Right lobe of liver (tissue), 6 donors: ENCODE results near the gene TIMM10B. TPM values are rescaled to one million over a fixed set of nuclear protein-coding genes. Genes with fewer than 3 reads are reported as not detected.

ENCODE experiments used
- ATAC-seq, 4 donors: fragments of 200-7000 bp; cut with Tn5 transposase; one replicate each; pipeline ENCODE4 v1.9.1; 2020; ENCODE audit warnings: mild to moderate bottlenecking in 4 of 4, moderate library complexity in 4 of 4
- DNase-seq, 3 donors: peaks; one replicate each; pipeline ENCODE4 v3.0.0-alpha.2; 2020
- H3K27ac ChIP-seq, 3 donors: fragments of 200-600 bp; one replicate each; pipeline ENCODE4 v1.8.0; 2022
- H3K27me3 ChIP-seq, 2 donors: fragments of 200-600 bp; one replicate each; pipeline ENCODE4 v1.8.0; 2022
- H3K36me3 ChIP-seq, 4 donors: fragments of 200-600 bp; sonication (generic) in 1 of 4; one replicate each; pipeline versions ENCODE4 v1.5.1 to v1.8.0; 2017 to 2022; ENCODE audit warnings: control low read depth in 1 of 4
- H3K4me1 ChIP-seq, 4 donors: fragments of 200-600 bp; sonication (generic) in 1 of 4; one replicate each; pipeline versions ENCODE4 v1.5.1 to v1.8.0; 2017 to 2022; ENCODE audit warnings: control low read depth in 1 of 4
- H3K4me3 ChIP-seq, 3 donors: fragments of 200-600 bp; one replicate each; pipeline ENCODE4 v1.8.0; 2022
- H3K9me3 ChIP-seq, 4 donors: fragments of 200-600 bp; sonication (generic) in 1 of 4; one replicate each; pipeline versions ENCODE4 v1.5.1 to v1.8.0; 2017 to 2022; ENCODE audit warnings: control low read depth in 1 of 4
- CTCF ChIP-seq, 4 donors: fragments of 200-600 bp in 3 of 4; fragments of 450-650 bp in 1 of 4; IDR thresholded peaks; one replicate each; pipeline versions ENCODE4 v1.5.1 to v1.8.0; 2016 to 2022; ENCODE audit warnings: antibody characterized with exemption in 4 of 4, mild to moderate bottlenecking in 2 of 4
- POLR2A ChIP-seq: fragments of 450-650 bp; IDR thresholded peaks from one replicate; pipeline ENCODE4 v1.6.1; 2017; ENCODE audit warnings: antibody characterized with exemption, mild to moderate bottlenecking
- WGBS: methylation state at CpG from one replicate; pipeline ENCODE4 v1.1.6; 2018; ENCODE audit warnings: low coverage, low lambda C conversion rate; ENCODE audit not compliant: insufficient coverage; ENCODE audit errors: missing lambda C conversion rate; 5-methylcytosine and 5-hydroxymethylcytosine counted together
- intact Hi-C, 2 donors: fragments of 100-400 bp; cut with DNase I; formaldehyde crosslinking; loops; one replicate each; pipeline versions ENCODE4 v1.11.2 to v1.14.1; 2022
- total RNA-seq, 6 experiments: library from RNA; depleted of rRNA in 2 of 6; stranded (reverse); fragments of >200 nt in 2 of 6; fragmentation: NEBNext Ultra II Directional in 3 of 6; extraction: Animal tissue kit (Norgen Biotek cat#: 25700) in 3 of 6; gene quantifications; one replicate each; pipeline versions ENCODE4 v1.1.0 to v1.2.4, GENCODE V29; 2016 to 2023
- donor health status: DM: no; HTN: yes; CAD: no.
- donor health status: DM: no; HTN: no; CAD: no.
- donor health status: DM: no; HTN: no; CAD: no.
- donor health status: DM: no; HTN: yes; CAD: no.
- donor health status: DM: no; HTN: yes; CAD: no.

The TIMM10B gene
- total RNA-seq, 6 experiments from 2014 or later, result 10.3 to 33.9 (median 14.1) TPM

GRCh38 chr11:6459099-6459450 is 22.2 kb upstream of the TIMM10B start:
- Histone ChIP-seq H3K4me1 (no peaks in the 10 kb centered on the region), H3K4me3 (no peak overlapping the region), H3K36me3 (peaks cover 0 to 14% (median 9%) of the 10 kb centered on the region in 4 donors), H3K9me3 (no peaks in the 10 kb centered on the region), H3K27me3 (no peaks in the 10 kb centered on the region), H3K27ac (no peak overlapping the region)
- DNase-seq (no peak), ATAC-seq (no peak)
- 57% methylated on average over 1 of the region's 1 CpG for WGBS
- intact Hi-C loops, result no loop called here
- TF ChIP-seq CTCF (IDR thresholded peaks at IDR 0.05), result no peak
- TF ChIP-seq POLR2A, result no peak

GRCh38 chr11:6468712-6469495 is 12.4 kb upstream of the TIMM10B start:
- Histone ChIP-seq H3K9me3 (no peaks in the 10 kb centered on the region), H3K27ac (no peak overlapping the region), H3K4me3 (no peak overlapping the region), H3K4me1 (peaks cover 0 to 18% (median 3%) of the 10 kb centered on the region in 4 donors), H3K36me3 (no peaks in the 10 kb centered on the region), H3K27me3 (no peaks in the 10 kb centered on the region)
- TF ChIP-seq CTCF (IDR thresholded peaks at IDR 0.05), result no peak
- no peak for TF ChIP-seq POLR2A
- DNase-seq (peak; percentile 80 to 84 (median 82)), ATAC-seq (peak; percentile 72 to 86 (median 82))
- intact Hi-C loops, result no loop called here
- 38% methylated on average over 4 of the region's 6 CpGs for WGBS

GRCh38 chr11:6469599-6469998 is 11.7 kb upstream of the TIMM10B start:
- no peak for ATAC-seq
- 100% methylated on average over 1 of the region's 1 CpG for whole genome bisulfite sequencing
- no peak for DNase-seq
- intact Hi-C loops, result no loop called here
- no peaks in the 10 kb centered on the region for H3K27me3 ChIP-seq
- TF ChIP-seq CTCF (IDR thresholded peaks at IDR 0.05), result no peak
- TF ChIP-seq POLR2A, result no peak
- no peak overlapping the region for H3K4me3 ChIP-seq
- peaks cover 0 to 18% (median 3%) of the 10 kb centered on the region in 4 donors for H3K4me1 ChIP-seq
- no peaks in the 10 kb centered on the region for H3K36me3 ChIP-seq
- H3K27ac ChIP-seq, result no peak overlapping the region
- H3K9me3 ChIP-seq, result no peaks in the 10 kb centered on the region

GRCh38 chr11:6472934-6473333 is 8.4 kb upstream of the TIMM10B start:
- intact Hi-C loops, result no loop called here
- no peak overlapping the region for H3K27ac ChIP-seq
- no peaks in the 10 kb centered on the region for H3K9me3 ChIP-seq
- DNase-seq (no peak), ATAC-seq (no peak)
- 83% methylated on average over 1 of the region's 1 CpG for WGBS
- no peaks in the 10 kb centered on the region for H3K27me3 ChIP-seq
- no peak for TF ChIP-seq POLR2A
- no peak for TF ChIP-seq CTCF (IDR thresholded peaks at IDR 0.05)
- peak overlapping the region; percentile 70 to 76 (median 71) for H3K4me3 ChIP-seq
- peaks cover 0 to 9% (median 3%) of the 10 kb centered on the region in 4 donors for H3K36me3 ChIP-seq
- peaks cover 0 to 22% (median 3%) of the 10 kb centered on the region in 4 donors for H3K4me1 ChIP-seq
